HepG2 (cell line): ENCODE data around the gene PCDHGB1.
A peak's percentile ranks its signal among the peaks of the same experiment; 100 is the strongest.

ENCODE experiments used
- AKAP8 ChIP-seq: sonication (generic); formaldehyde crosslinking; IDR thresholded peaks from 2 replicates; pipeline ENCODE4 v1.5.1; 2020; ENCODE audit warnings: mild to moderate bottlenecking, missing genetic modification reagents
- ATAD3A ChIP-seq: sonication (generic); formaldehyde crosslinking; IDR thresholded peaks from 2 replicates; pipeline ENCODE4 v1.4.0; 2020; ENCODE audit warnings: missing genetic modification reagents
- EZH2 ChIP-seq: conservative IDR thresholded peaks from 2 replicates; pipeline ENCODE4 v1.6.1; 2012; ENCODE audit warnings: mild to moderate bottlenecking, low read depth, low read length, moderate library complexity
- MAFF ChIP-seq: IDR thresholded peaks from 2 replicates; pipeline ENCODE4 v1.6.1; 2011; ENCODE audit warnings: low read depth, low read length, improper control_type of control experiment
- PBX2 ChIP-seq: IDR thresholded peaks from 2 replicates; pipeline ENCODE4 v1.6.1; 2016; ENCODE audit warnings: control low read depth
- POLR2A ChIP-seq, 2 experiments: IDR thresholded peaks; 2 replicates each; pipeline ENCODE4 v1.6.1; 2011; ENCODE audit warnings: low read depth in 2 of 2, low read length in 2 of 2, mild to moderate bottlenecking in 1 of 2, moderate library complexity in 1 of 2; ENCODE audit not compliant: insufficient read depth in 1 of 2
- SIN3A ChIP-seq: IDR thresholded peaks from 2 replicates; pipeline ENCODE4 v1.6.1; 2011; ENCODE audit warnings: low read depth, mild to moderate bottlenecking, control low read depth, low read length, borderline replicate concordance
- SMARCE1 ChIP-seq: fragments of 450-650 bp; IDR thresholded peaks from 2 replicates; pipeline ENCODE4 v1.6.1; 2017; ENCODE audit warnings: borderline replicate concordance
- ZNF75D ChIP-seq: sonication (generic); formaldehyde crosslinking; IDR thresholded peaks from 2 replicates; pipeline ENCODE4 v1.8.1; 2023; ENCODE audit warnings: missing genetic modification reagents, mild to moderate bottlenecking, borderline replicate concordance

DNA sequence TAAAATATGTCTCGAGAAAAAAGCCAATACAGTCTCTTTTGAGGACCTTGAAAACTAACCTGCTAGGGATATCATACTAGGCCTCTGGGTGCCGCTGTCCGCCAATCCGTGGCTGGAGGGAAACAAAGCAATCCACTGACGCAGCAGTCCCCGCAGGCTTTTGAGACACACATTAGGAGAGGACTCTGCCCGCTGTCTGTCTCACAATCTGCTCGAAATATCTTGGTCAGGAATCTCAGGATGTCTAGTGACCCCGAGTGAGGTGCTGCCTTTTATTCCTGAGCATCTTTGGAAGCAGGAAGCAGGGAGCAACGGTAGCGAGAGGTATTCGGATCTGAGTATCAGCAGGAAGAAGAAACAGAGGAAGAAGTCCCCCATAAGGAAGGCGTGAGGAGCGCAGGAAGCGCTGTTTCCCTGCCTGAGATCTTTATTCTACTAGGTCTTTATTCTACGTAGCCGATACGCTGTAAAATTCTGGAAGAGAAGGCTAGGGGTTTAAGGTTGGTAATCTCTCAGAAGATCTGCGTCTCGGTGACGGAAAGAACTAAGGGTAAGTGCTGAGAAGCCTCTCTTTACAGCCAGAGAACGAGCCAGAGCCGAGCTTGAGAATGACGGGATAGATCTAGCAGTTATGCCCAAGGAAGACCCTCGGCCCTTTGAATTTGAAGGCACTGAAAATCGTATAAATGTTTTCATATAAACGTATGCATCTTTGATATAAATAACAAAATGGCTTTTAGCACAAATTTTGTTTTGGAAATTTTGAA, 23.6 kb upstream of the PCDHGB1 start:
- TF ChIP-seq MAFF (peak; percentile 35; the same call in 1 of the 2 replicates), ZNF75D (CRISPR knock-in tag) (no peak), ATAD3A (CRISPR knock-in tag) (no peak), POLR2A (IDR thresholded peaks at IDR 0.05; ENCODE audit: insufficient read depth in 1 of 2, low read depth in 2 of 2, low read length in 2 of 2) (peak in 1 of 2 experiments; percentile 39; a peak in 1 of 4 replicates), AKAP8 (CRISPR knock-in tag) (no peak), PBX2 (CRISPR knock-in tag) (no peak), SIN3A (no peak), EZH2 (no peak), SMARCE1 (no peak)
